GM19455 (cell line): Measurements from ENCODE around the gene PNPLA7.
"Not testable (repeated sequence)": the region's sequence is repeated elsewhere in the genome, so short reads cannot be mapped to it uniquely, and the experiment has no call there.

Experiments
- ATAC-seq: cut with Tn5 transposase; IDR thresholded peaks from one replicate; pipeline ENCODE4 v1.9.1; 2021; ENCODE audit not compliant: unreplicated experiment

The PNPLA7 gene

DNA sequence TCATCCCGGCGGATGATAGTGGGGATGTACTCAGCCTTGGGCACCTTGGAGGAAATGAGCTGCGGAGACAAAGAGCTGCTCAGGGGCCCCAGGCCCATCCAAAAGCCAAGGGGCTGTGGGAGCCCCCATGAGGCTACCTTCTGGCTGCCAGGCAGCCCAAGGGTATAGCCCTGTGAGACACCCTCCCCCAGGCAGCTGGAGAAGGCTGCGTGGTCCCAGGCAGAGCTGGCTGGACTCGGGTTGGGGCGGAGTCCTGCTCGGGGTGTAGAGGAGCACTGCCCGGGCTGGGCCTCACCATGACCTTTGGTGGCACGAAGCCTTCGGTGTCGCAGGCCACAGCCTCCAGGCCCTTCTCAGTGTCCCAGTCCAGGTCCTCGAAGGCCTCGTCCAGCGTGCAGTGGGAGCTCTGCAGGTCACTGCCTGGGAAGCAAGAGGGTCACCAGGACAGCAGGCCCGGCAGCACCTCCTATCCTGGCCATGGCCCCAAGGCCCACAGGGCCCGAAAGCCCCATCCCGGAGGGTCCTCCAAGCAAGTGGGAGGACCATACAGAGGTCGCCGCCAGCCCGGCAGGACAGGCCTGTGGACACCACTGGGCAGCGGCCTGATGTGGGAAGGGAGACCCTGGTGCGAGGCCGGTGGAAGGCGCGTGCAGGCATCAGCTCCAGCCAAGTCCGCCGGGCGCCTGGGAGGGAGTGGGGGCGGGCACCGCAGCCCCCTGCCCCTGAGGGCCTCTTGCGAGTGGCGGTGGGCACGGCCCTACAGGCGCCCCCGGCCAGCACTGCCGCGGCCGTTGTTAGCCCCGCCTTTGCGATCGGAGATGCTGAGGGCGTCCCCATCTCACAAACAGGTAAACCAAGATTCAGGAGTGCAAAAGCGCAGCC is 97.2 kb downstream of the PNPLA7 start:
- ATAC-seq = no peak

DNA sequence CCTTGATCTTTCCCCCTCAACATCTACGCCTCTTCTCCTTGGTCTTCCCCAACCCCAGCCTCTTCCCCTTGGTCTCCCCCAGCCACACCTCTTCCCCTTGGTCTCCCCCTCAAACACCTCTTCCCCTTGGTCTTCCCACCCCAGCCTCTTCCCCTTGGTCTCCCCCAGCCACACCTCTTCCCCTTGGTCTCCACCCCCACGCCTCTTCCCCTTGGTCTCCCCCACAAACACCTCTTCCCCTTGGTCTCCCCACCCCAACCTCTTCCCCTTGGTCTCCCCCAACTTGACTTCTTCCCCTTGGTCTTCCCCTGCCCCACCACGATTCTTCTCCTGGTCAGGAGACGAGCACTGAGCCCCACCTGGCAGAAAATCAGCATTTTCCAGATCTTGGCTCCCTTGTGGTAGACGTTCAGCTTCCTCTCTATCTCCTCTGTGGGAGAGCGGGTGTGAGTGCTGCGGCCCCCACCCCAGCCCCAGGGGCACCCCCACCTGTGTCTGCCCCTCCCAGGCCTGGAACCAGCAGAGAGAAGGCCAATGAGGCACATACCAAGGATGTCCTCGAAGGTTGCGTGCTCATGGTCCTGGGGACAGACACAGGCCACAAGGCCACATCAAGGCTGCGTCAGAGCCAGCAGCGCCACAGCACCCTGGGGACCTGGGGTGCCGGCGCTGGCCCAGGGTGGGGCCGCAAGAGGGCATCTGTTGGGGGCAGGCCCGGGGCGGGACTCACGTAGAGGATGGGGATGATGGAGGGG is 98.0 kb downstream of the PNPLA7 start:
- ATAC-seq = no peak

DNA sequence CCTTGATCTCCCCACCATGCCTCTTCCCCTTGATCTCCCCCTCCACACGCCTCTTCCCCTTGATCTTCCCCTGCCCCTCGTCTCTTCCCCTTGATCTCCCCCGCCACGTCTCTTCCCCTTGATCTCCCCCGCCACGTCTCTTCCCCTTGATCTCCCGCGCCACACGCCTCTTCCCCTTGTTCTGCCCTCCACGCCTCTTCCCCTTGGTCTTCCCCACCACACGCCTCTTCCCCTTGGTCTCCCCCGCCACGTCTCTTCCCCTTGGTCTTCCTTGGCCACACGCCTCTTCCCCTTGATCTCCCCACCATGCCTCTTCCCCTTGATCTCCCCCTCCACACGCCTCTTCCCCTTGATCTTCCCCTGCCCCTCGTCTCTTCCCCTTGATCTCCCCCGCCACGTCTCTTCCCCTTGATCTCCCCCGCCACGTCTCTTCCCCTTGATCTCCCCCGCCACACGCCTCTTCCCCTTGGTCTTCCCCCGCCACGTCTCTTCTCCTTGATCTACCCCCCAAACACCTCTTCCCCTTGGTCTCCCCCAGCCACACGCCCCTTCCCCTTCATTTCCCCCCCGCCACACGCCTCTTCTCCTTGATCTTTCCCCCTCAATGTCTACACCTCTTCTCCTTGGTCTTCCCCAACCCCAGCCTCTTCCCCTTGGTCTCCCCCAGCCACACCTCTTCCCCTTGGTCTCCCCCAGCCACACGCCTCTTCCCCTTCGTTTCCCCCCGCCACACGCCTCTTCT is 98.8 kb downstream of the PNPLA7 start:
- not testable (repeated sequence) for ATAC-seq

DNA sequence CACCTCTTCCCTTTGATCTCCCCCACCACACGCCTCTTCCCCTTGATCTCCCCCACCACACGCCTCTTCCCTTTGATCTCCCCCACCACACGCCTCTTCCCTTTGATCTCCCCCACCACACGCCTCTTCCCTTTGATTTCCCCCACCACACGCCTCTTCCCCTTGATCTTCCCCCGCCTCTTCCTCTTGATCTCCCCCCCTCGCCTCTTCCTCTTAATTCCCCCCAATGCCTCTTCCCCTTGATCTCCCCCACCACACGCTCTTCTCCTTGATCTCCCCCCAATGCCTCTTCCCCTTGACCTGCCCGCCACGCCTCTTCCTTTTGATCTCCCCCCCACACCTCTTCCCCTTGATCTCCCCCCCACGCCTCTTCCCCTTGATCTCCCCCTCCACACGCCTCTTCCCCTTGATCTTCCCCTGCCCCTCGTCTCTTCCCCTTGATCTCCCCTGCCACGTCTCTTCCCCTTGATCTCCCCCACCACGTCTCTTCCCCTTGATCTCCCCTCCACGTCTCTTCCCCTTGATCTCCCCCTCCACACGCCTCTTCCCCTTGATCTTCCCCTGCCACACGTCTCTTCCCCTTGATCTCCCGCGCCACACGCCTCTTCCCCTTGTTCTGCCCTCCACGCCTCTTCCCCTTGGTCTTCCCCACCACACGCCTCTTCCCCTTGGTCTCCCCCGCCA is 99.5 kb downstream of the PNPLA7 start:
- not testable (repeated sequence) for ATAC-seq

DNA sequence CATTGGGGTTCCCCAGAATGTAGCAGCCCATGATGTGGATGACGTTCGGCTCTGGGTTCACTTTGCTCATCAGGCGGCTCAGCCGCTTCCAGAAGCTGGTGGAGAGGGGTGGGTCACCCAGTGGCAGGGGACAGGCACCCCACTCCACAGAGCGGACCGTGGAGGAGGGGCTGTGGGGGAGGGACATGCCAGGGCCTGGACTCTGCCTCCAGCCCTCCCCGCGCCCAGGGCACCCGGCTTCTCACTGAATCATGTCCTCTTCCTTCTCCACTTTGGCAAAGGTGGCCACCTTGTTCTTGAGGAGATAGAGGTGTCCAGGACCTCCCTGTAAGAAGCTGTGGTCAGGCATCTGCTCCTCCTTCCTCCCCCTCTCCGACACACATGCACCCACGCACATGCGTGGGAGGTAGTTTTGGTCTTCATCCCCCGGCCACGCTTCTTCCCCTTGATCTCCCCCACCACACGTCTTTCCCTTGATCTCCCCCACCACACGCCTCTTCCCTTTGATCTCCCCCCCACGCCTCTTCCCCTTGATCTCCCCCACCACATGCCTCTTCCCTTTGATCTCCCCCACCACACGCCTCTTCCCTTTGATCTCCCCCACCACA is 100.2 kb downstream of the PNPLA7 start:
- ATAC-seq = no peak

DNA sequence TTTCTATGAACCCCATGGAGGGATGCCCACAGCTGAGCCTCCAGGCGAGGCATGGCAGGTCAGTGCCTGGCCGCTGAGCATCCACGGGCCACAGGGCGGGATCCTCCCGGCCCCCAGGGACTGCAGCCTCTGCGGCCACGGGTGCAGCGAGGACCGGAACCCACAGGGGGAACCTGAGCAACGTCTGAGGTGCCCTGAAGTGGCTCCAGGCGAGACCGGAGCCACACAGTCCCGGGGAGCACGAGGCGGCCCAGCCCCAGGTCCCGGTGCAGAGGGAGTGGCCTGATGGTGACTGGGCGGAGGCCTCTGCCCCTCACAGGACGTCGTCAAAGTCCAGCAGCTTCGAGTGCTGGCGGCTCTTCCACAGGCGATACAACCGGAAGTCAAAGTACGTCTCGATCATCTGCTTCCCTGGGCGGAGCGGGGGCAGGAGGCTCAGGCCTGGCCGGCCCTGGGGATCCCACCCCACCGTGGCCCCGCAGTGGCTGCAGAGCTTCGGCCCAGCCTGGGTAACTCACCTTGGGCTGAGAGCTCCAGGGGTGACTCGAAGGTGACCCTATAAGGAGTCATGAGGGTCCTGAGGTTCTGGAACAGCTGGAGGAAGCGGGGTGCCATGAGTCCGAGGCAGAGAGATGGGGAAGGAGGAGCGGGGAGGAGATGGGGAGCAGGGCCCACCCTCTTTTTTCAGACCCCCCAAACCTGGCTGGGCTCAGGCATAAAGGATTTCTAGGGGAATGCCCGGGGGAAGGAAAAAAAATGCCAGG is 100.9 kb downstream of the PNPLA7 start:
- no peak for ATAC-seq

DNA sequence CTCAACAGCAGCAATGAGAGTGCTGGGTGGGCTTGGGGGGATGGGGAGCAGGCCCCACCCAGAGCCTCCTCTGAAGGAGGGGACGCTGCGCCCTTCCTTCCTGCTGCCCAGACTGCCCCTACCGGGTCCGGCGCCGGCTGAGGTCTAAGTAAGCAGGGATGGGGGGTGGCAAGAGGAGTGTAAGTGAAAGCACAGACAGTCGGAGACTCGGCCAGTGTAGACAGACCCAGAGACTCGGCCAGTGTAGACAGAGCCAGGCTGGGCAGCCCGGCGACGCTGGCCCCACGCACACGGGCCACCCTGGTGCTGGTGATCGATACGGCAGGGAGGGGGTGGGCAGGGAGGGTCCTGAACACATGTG is 101.6 kb downstream of the PNPLA7 start:
- ATAC-seq = no peak

DNA sequence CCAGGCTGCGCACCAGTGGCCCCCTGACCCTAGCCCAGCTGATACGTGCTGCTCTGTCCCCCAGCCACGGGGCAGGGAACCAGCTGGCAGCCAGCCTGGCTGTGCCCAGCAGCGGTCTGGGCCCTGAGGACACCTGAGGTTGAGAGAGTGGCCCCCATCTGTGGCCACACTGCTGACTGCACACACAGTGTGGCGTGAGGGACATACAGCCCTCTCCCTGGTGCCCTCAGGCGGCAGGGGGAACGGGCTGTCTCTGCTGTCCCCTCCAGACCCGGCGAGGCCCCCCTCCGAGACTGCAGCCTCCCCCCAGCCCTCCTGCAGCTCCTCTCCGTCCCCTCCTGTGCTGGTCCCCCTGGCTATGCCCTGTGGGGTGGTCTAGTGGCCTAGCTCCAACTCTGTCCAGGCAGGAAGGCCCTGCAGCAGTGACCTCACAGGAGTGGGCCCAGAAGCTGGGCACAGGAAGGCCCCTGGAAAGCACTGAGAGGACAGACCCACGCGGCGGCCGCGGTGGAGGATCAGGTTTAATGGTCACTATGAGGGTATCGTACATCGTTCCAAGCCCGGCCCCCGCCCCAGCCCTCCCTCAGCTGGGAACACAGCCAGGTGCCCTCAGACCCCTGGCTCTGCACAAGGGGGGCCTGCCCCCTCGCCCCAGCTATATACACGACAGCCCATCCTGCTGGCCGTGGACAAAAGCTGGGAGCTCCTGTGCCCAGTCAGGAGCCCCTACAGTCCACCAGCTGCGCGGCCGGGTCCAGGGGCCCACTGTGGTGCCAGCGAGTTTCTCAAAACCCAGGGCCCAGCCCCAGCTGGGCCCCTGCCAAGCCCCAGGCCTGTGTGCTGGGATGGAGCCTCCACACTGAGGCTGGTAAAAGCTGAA is 102.2 kb downstream of the PNPLA7 start:
- ATAC-seq = no peak

DNA sequence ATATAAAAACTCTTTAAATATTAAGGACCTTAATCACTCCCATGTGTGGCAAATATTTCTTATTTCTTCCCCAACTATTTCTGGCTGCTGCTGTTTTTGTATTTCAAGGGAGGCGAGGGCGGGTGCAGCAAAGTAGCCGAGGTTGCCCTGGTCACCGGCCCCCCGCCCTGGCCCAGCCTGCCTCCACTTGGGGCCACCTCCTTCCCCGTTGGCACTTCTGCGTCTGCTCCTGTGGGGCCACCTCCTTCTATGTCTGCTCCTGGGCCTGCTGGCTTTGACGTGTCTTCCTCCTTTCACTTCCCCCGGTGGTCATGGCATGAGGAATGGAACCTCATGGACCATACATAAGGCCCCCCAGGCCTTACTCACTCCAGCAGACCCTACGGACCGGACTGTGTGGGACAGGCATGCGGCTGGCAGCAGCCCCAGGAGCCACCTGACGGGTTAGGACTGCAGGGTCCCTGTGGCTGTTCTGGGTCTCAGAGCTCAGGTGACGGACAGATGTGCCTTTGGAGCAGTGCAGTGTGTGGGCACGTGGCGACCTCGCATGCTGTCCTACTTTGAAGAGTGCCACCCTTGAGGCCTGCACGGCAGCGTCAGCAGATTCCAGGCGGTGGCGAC is 103.2 kb downstream of the PNPLA7 start:
- ATAC-seq = no peak

DNA sequence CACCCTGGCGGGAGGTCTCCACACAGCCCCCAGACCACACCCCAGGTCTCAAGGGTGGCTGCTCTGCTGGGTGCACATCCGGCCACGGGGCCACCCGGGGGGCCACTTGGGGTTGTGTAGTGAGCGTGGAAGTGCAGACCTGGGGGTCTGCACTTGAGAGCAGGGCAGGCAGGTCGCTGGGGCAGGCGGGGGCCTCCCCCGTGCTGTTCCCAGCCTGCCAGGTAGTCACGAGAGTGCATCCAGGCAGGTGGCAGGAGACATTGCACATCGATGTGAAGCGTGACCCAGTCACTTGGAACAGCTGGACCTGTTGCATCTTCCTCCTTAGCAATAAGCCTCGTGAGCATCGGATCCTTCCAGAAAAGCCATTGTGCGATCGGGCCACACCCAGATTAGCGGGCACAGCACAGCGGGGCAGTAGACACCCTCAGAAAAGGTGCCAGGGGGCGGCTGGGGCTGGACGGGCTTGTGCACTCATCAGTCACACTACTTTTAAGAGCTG is 104.2 kb downstream of the PNPLA7 start:
- no peak for ATAC-seq

DNA sequence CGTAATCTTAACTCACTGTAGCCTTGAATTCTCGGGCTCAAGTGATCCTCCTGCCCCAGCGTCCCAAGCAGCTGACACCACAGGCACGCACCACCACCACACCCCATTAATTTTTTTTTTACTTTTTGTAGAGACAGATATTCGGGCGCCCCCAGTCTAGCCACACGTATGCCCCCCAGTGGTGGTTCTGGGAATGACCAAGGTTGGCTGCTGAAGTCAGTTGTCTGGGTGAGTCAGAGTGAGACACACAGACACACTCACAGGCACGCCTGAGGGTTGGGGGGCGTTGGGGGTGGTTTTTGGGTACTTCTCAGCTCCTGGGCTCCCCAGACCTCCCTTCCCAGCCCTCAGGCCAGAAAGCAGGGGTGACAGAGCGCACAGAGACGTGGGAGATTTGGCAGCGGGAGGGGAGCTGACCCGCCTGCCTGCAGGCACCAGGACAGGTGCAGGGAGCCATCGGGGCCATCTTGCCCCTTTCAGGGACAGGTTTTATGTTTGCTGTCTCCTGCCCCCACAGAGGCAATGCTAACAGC is 104.9 kb downstream of the PNPLA7 start:
- ATAC-seq = no peak

DNA sequence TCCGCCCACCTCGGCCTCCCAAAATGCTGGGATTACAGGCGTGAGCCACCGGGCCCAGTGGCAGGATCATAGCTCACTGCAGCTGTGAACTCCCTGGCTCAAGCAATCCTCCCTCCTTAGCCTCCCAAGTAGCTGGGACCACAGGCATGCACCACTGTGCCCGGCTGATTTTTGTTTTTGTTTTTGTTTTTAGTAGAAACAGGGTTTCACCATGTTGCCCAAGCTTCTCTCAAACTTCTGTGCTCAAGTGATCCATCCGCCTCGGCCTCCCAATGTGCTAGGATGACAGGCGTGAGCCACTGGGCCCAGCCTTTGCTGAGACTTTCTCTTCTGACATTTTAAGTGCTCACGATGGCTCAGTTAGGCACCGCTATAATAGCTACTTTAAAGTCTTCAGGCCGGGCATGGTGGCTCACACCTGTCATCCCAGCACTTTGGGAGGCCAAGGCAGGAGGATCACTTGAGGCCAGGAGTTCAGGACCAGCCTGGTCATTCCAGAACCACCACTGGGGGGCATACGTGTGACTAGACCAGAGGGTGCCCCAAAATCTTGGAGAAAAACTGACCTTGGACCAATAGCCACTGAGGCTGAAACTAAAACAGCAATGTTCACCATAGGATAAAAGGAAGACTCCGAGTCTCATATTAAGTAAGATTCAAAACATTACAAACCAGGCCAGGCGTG is 106.0 kb downstream of the PNPLA7 start:
- no peak for ATAC-seq

DNA sequence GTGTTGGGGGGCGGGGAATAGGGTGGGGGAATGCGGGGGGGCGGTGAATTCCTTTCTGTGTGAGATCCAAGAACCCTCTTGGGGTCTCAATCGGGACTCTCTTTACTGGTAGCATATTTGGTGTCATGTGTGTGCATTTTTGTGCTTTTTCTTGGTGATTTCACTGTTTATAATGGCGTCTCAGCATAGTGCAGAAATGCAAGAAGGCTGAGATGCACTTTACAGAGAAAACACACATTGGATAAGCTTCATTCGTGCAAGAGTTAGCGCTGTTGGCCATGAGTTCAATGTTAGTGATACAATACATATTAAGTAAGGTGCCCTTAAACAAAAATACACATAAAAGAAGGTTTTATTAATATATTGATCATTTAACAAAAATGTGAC is 108.3 kb downstream of the PNPLA7 start:
- ATAC-seq = no peak

DNA sequence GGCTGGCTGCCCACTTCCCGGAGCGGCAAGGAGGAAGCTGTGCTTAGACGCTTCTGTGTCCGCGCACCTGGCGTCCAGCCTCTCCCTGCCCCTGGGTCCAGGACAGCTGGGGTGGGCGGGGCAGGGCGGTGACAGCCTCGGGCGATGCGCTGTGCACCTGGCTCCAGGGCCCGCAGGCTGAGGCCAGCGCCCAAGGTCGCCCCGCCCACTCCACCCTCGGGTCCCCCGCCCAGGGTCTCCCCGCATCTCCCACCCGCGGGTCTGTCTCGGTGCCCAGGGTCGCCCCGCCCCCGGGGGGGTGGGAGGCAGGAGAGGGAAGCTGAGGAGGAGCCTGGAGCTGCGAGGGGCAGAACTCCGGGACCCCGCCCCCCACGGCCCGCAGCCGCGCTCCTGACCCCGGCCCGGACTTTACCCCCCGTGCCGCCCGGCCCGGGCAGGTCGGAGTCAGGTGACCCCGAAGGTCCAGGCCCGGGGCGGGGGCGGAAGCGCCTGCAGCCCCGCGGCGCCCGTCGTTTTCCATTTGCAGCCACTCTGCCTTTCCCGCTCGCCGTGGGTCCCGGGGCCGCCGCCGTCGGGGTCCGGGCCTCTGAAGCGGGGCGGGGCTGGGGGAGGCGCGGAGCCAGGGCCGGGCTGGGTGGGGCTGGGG is 108.8 kb downstream of the PNPLA7 start, which contains the start of gene ENTPD8:
ENTPD8 (minus strand) TSS at position 69 of the 646 bp plus-strand sequence. CDS start 3,072 bp downstream, outside the sequence.
- ATAC-seq = no peak

DNA sequence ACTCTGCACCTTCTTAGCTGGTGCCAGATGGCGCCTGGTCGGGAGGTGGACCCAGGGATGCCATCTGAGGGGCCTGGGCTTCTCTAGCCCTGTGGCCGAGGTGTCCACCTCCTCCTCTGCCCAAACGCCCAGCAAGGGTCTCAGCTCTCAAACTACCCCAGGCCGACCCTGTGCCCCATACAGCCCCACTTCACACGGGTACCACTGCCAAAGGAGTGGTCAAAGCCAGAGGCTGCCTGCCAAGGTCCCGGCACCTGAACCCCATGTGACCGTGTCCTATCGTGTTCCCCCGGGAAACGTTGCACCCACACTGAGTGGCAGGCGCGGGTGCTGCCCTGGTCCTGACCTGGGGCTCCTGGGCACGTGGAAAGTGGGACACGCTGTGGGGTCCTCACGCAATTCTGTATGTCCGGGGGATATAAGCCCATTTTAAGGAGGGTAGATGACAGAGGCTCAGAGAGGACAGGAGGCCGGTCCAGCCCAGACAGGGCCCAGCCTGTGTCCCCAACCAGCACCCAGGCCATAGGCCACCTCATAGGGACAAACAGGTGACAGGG is 111.0 kb downstream of the PNPLA7 start:
- no peak for ATAC-seq

DNA sequence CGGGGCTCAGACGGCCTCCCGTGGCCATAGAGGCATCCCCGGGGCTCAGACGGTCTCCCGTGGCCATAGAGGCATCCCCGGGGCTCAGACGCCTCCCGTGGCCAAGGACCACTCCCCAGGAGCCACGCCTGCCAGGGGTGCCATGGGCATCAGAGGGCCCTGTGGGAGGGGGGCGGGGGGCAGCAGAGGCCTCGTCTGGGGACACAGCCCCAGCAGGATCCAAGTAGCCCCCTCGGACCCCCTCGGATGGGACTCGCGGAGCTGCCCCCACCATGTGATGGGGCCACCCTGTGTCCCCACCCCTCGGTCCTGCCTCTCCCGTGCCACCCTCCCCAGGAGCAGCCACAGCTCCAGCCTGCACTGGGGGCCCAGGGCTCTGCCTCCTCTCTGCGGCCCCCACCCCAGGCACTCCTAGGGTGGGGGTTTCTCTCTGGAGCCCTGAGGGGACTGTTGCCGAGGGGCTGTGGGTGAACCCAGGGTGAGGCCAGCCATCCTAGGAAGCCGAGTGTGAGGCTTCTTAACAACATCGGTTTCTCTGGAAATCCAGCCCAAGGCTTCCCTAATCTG is 111.5 kb downstream of the PNPLA7 start:
- ATAC-seq = no peak
